ENCODE data around the gene SMG5. TPM values are rescaled to one million over a fixed set of nuclear protein-coding genes. Genes with fewer than 3 reads are reported as not detected.

Gene SMG5
- total and polyA plus RNA-seq, 2 donors (not counting 1 experiment from before 2014, with no cell fraction given), result 53.5 to 77.0 TPM

- H3K79me2 ChIP-seq (ENCODE audit: control insufficient read depth, insufficient read depth, low read length), result peaks cover 10% of the 10 kb centered on the region
- H3K4me1 ChIP-seq (ENCODE audit: control insufficient read depth in 2 of 2, insufficient read depth in 2 of 2, low read length in 2 of 2), result peaks cover 12 to 20% of the 10 kb centered on the region in 2 donors
- H3K4me2 ChIP-seq (replicated peaks; ENCODE audit: low read depth, low read length, poor library complexity, severe bottlenecking), result peak within 1 kb of the TSS; percentile 95
- Mint-ChIP-seq H3K27ac (peak within 1 kb of the TSS; percentile 80), H3K27me3 (no peaks in the 10 kb centered on the region), H3K4me1 (peaks cover 20% of the 10 kb centered on the region), H3K4me3 (peak within 1 kb of the TSS; percentile 92), H3K9me3 (ENCODE audit: insufficient read depth) (no peaks in the 10 kb centered on the region)
- peaks cover 0 to 2% (median 0%) of the 10 kb centered on the region in 4 experiments for H3K27me3 ChIP-seq (replicated peaks in 1 of 4; ENCODE audit: control extremely low read depth in 1 of 4, control insufficient read depth in 3 of 4, insufficient read depth in 4 of 4, low read length in 3 of 4)
- H3K4me3 ChIP-seq (ENCODE audit: control extremely low read depth in 1 of 5, extremely low read depth in 1 of 5, insufficient read depth in 1 of 5, low read depth in 2 of 5, low read length in 4 of 5), result peak within 1 kb of the TSS; percentile 54 to 78 (median 70)
- WGBS (ENCODE audit: insufficient coverage), result under 1% methylated on average over 10 of the region's 17 CpGs
- ATAC-seq (ENCODE audit: low read depth), result peak; percentile 60
- peak within 1 kb of the TSS; percentile 81 for H3K9ac ChIP-seq (ENCODE audit: low read length)
- intact Hi-C loops (cut with micrococcal nuclease), result no loop called here
- POLR2A ChIA-PET, result interaction anchor here (0.6 to 0.7 kb wide), 3 partner anchors 22 to 456 kb away, joined by 3 to 5 read pairs (median 4); no protein-coding TSS in a partner anchor
- peak; percentile 70 for DNase-seq
- peak within 1 kb of the TSS; percentile 96 for H2AFZ ChIP-seq (ENCODE audit: insufficient read depth, low read depth, low read length, poor library complexity, severe bottlenecking)
- no peaks in the 10 kb centered on the region for H3K9me3 ChIP-seq (ENCODE audit: control extremely low read depth in 1 of 3, control insufficient read depth in 2 of 3, insufficient read depth in 1 of 3, low read length in 2 of 3)
- H3K27ac ChIP-seq (ENCODE audit: low read length in 2 of 2), result peak within 1 kb of the TSS in 1 of 2 donors; percentile 58
- H3K36me3 ChIP-seq (replicated peaks in 1 of 2; ENCODE audit: control extremely low read depth in 1 of 2, control insufficient read depth in 1 of 2, extremely low read depth in 1 of 2, insufficient read depth in 2 of 2, low read length in 1 of 2), result no peaks in the 10 kb centered on the region
- CTCF ChIA-PET, result no interaction called here
- no peaks in the 10 kb centered on the region for H4K20me1 ChIP-seq (ENCODE audit: control insufficient read depth, insufficient read depth, low read length, poor library complexity, severe bottlenecking)
- no peak for TF ChIP-seq EZH2 (IDR thresholded peaks at IDR 0.05; ENCODE audit: borderline replicate concordance, insufficient read depth, low read depth, low read length, poor library complexity, severe bottlenecking)
- TF ChIP-seq, protein P1, sequence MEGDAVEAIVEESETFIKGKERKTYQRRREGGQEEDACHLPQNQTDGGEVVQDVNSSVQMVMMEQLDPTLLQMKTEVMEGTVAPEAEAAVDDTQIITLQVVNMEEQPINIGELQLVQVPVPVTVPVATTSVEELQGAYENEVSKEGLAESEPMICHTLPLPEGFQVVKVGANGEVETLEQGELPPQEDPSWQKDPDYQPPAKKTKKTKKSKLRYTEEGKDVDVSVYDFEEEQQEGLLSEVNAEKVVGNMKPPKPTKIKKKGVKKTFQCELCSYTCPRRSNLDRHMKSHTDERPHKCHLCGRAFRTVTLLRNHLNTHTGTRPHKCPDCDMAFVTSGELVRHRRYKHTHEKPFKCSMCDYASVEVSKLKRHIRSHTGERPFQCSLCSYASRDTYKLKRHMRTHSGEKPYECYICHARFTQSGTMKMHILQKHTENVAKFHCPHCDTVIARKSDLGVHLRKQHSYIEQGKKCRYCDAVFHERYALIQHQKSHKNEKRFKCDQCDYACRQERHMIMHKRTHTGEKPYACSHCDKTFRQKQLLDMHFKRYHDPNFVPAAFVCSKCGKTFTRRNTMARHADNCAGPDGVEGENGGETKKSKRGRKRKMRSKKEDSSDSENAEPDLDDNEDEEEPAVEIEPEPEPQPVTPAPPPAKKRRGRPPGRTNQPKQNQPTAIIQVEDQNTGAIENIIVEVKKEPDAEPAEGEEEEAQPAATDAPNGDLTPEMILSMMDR (IDR thresholded peaks at IDR 0.05), result no peak
These were observed 12.8 kb upstream of the SMG5 start, which contains the start of gene GLMP for GRCh38 chr1:156295391-156295947. Gene GLMP, minus strand, starts transcription at chr1:156295679. Its CDS starts 34 bp downstream, at chr1:156295645.

DNA sequence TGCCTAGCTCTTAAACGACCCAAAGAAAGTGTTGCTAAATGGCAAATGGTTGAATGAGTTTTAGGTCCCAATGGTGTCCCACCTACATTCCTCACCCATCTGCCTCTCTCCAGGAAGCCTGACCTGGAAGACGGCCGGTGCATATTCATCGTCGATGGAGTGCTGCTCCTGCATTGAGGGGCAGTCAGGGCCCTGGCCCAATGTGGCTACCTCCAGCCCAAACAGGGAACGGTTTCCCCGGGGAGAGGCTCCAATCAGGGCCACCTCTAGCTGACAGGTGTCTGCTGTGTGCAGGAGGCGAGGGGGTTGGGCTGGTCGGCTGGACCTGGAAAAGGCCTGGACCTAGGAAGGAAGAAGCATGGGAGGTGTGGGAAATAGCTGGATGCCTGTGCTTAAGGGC is 11.3 kb upstream of the SMG5 start:
- 98% methylated on average over 6 of the region's 9 CpGs for WGBS (ENCODE audit: insufficient coverage)
- H3K4me1 ChIP-seq (ENCODE audit: control insufficient read depth in 2 of 2, insufficient read depth in 2 of 2, low read length in 2 of 2), result peaks cover 12 to 20% of the 10 kb centered on the region in 2 donors
- Mint-ChIP-seq H3K4me3 (peak overlapping the region; percentile 44), H3K27me3 (no peaks in the 10 kb centered on the region), H3K9me3 (ENCODE audit: insufficient read depth) (no peaks in the 10 kb centered on the region), H3K4me1 (peaks cover 20% of the 10 kb centered on the region), H3K27ac (no peak overlapping the region)
- no peak overlapping the region for H3K4me2 ChIP-seq (replicated peaks; ENCODE audit: low read depth, low read length, poor library complexity, severe bottlenecking)
- ATAC-seq (ENCODE audit: low read depth) (no peak), DNase-seq (no peak)
- no peaks in the 10 kb centered on the region for H3K9me3 ChIP-seq (ENCODE audit: control extremely low read depth in 1 of 3, control insufficient read depth in 2 of 3, insufficient read depth in 1 of 3, low read length in 2 of 3)
- H2AFZ ChIP-seq (ENCODE audit: insufficient read depth, low read depth, low read length, poor library complexity, severe bottlenecking), result no peak overlapping the region
- intact Hi-C loops (cut with micrococcal nuclease), result loop anchor here (5.0 kb wide), 1 partner anchor 288 kb away; no protein-coding TSS in a partner anchor
- CTCF ChIA-PET, result no interaction called here
- H3K4me3 ChIP-seq (ENCODE audit: control extremely low read depth in 1 of 5, extremely low read depth in 1 of 5, insufficient read depth in 1 of 5, low read depth in 2 of 5, low read length in 4 of 5), result no peak overlapping the region
- H3K9ac ChIP-seq (ENCODE audit: low read length), result no peak overlapping the region
- TF ChIP-seq EZH2 (IDR thresholded peaks at IDR 0.05; ENCODE audit: borderline replicate concordance, insufficient read depth, low read depth, low read length, poor library complexity, severe bottlenecking), result no peak
- TF ChIP-seq, protein P1 (IDR thresholded peaks at IDR 0.05), result no peak
- peaks cover 0 to 2% (median 0%) of the 10 kb centered on the region in 4 experiments for H3K27me3 ChIP-seq (replicated peaks in 1 of 4; ENCODE audit: control extremely low read depth in 1 of 4, control insufficient read depth in 3 of 4, insufficient read depth in 4 of 4, low read length in 3 of 4)
- H3K79me2 ChIP-seq (ENCODE audit: control insufficient read depth, insufficient read depth, low read length), result peaks cover 10% of the 10 kb centered on the region
- no peak overlapping the region for H3K27ac ChIP-seq (ENCODE audit: low read length in 2 of 2)
- no peaks in the 10 kb centered on the region for H4K20me1 ChIP-seq (ENCODE audit: control insufficient read depth, insufficient read depth, low read length, poor library complexity, severe bottlenecking)
- POLR2A ChIA-PET, result interaction anchor here (1.0 kb wide), 1 partner anchor 11 kb away, joined by 3 read pairs; no protein-coding TSS in a partner anchor
- peaks cover 0 to 4% of the 10 kb centered on the region in 2 experiments for H3K36me3 ChIP-seq (replicated peaks in 1 of 2; ENCODE audit: control extremely low read depth in 1 of 2, control insufficient read depth in 1 of 2, extremely low read depth in 1 of 2, insufficient read depth in 2 of 2, low read length in 1 of 2)

Measured in B cell (primary cell).